ENCODE measurements around the gene RAP1GAP2.

DNA sequence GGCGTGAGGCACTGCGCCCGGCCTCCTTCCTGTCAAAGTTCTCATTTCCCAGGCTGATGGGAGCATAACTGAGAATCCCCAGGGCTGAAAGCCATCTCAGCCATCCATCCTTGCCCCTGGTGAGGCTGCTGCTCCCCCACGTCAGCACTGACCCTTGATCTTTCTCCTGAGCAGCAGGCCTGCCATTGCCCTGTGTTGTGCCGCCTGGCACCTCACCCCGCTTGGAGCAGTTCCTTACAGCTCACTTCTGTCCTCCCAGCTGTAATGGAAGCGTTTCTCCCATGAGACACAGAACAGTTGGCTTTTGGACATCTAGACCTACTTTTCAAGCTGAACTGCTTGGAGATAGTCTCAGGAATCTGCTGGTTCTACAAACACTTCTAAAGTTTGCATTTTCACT, 215.7 kb downstream of the RAP1GAP2 start:
- TF ChIP-seq EP300 (IDR thresholded peaks at IDR 0.05; ENCODE audit: borderline replicate concordance in 1 of 2, low read depth in 1 of 2, low read length in 1 of 2) (no peak), CTCF (IDR thresholded peaks at IDR 0.05) (no peak), MAX (IDR thresholded peaks at IDR 0.05; ENCODE audit: low read depth) (no peak), USF1 (IDR thresholded peaks at IDR 0.05; ENCODE audit: borderline replicate concordance, low read depth) (no peak), RAD21 (IDR thresholded peaks at IDR 0.05; ENCODE audit: low read length) (no peak)
- TF ChIP-seq, protein P1, sequence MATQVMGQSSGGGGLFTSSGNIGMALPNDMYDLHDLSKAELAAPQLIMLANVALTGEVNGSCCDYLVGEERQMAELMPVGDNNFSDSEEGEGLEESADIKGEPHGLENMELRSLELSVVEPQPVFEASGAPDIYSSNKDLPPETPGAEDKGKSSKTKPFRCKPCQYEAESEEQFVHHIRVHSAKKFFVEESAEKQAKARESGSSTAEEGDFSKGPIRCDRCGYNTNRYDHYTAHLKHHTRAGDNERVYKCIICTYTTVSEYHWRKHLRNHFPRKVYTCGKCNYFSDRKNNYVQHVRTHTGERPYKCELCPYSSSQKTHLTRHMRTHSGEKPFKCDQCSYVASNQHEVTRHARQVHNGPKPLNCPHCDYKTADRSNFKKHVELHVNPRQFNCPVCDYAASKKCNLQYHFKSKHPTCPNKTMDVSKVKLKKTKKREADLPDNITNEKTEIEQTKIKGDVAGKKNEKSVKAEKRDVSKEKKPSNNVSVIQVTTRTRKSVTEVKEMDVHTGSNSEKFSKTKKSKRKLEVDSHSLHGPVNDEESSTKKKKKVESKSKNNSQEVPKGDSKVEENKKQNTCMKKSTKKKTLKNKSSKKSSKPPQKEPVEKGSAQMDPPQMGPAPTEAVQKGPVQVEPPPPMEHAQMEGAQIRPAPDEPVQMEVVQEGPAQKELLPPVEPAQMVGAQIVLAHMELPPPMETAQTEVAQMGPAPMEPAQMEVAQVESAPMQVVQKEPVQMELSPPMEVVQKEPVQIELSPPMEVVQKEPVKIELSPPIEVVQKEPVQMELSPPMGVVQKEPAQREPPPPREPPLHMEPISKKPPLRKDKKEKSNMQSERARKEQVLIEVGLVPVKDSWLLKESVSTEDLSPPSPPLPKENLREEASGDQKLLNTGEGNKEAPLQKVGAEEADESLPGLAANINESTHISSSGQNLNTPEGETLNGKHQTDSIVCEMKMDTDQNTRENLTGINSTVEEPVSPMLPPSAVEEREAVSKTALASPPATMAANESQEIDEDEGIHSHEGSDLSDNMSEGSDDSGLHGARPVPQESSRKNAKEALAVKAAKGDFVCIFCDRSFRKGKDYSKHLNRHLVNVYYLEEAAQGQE (IDR thresholded peaks at IDR 0.05; ENCODE audit: low read depth, low read length), result no peak

All from SK-N-SH (cell line).